OCI-LY7 (cell line): ENCODE results near the gene MPHOSPH6. TPM values are rescaled to one million over a fixed set of nuclear protein-coding genes. Genes with fewer than 3 reads are reported as not detected.

ENCODE experiments used
- BruUV-seq: library from RNA; stranded (reverse); fragments of 400-500 nt; replicated peaks from 2 replicates; lab custom pipeline; 2021; lab: Mats Ljungman, UMichigan
- CTCF ChIA-PET: fragments of 300-600 bp; sonication (Branson Sonifier 250); formaldehyde crosslinking; loops from one replicate; lab custom pipeline; 2022; ENCODE audit warnings: antibody characterized with exemption; ENCODE audit not compliant: unreplicated experiment; lab: Charles Lee
- POLR2A ChIA-PET: fragments of 300-600 bp; sonication (Branson Sonifier 250); formaldehyde crosslinking; loops from one replicate; lab custom pipeline; 2022; ENCODE audit warnings: antibody characterized with exemption; lab: Charles Lee
- DNase-seq: peaks from one replicate; pipeline ENCODE4 v3.0.0-alpha.2; 2015; ENCODE audit warnings: low spot score
- H2AFZ ChIP-seq: fragments of 200-600 bp; sonication (generic), shearing (Covaris generic); 2 replicates; pipeline ENCODE4 v1.6.1; 2014; ENCODE audit warnings: mild to moderate bottlenecking, antibody characterized with exemption, low read length, moderate library complexity
- H3K27ac ChIP-seq: fragments of 200-600 bp; sonication (generic); 2 replicates; pipeline ENCODE4 v1.5.1; 2014; ENCODE audit warnings: mixed run types, low read depth, mild to moderate bottlenecking, moderate library complexity, low read length, inconsistent platforms; ENCODE audit not compliant: poor library complexity, severe bottlenecking
- H3K36me3 ChIP-seq: fragments of 200-600 bp; sonication (generic); 2 replicates; pipeline ENCODE4 v1.6.1; 2014; ENCODE audit warnings: mild to moderate bottlenecking, antibody characterized with exemption, low read length, moderate library complexity, mixed read lengths; ENCODE audit not compliant: insufficient read depth
- H3K4me1 ChIP-seq: fragments of 200-600 bp; sonication (generic); 2 replicates; pipeline ENCODE4 v1.5.1; 2014; ENCODE audit warnings: mild to moderate bottlenecking, low read length; ENCODE audit not compliant: insufficient read depth, poor library complexity, severe bottlenecking
- H3K4me2 ChIP-seq: fragments of 200-600 bp; sonication (generic); 2 replicates; pipeline ENCODE4 v1.6.1; 2014; ENCODE audit warnings: mild to moderate bottlenecking, low read length
- H3K4me3 ChIP-seq: fragments of 200-600 bp; sonication (generic); 2 replicates; pipeline ENCODE4 v1.5.1; 2014; ENCODE audit warnings: mild to moderate bottlenecking, low read depth, low read length; ENCODE audit not compliant: poor library complexity, severe bottlenecking
- H3K79me2 ChIP-seq: fragments of 200-600 bp; sonication (generic); 2 replicates; pipeline ENCODE4 v1.6.1; 2016; ENCODE audit warnings: low read depth, mild to moderate bottlenecking, low read length, moderate library complexity, mixed read lengths; ENCODE audit not compliant: insufficient read depth
- H3K9me2 ChIP-seq: fragments of 200-600 bp; sonication (generic); 2 replicates; pipeline ENCODE4 v1.6.1; 2016; ENCODE audit warnings: mild to moderate bottlenecking, low read length, mixed read lengths; ENCODE audit not compliant: insufficient read depth
- H3K9me3 ChIP-seq: fragments of 200-600 bp; sonication (generic); 2 replicates; pipeline ENCODE4 v1.6.1; 2014; ENCODE audit warnings: mild to moderate bottlenecking, mixed run types, low read length, mixed read lengths
- H4K20me1 ChIP-seq: fragments of 200-600 bp; sonication (generic); 2 replicates; pipeline ENCODE4 v1.6.1; 2014; ENCODE audit warnings: mild to moderate bottlenecking, antibody characterized with exemption, low read length, moderate library complexity, mixed read lengths; ENCODE audit not compliant: insufficient read depth
- CTCF ChIP-seq: fragments of 200-600 bp; sonication (generic); conservative IDR thresholded peaks from 2 replicates; pipeline ENCODE4 v1.5.1; 2014; ENCODE audit warnings: mild to moderate bottlenecking, antibody characterized with exemption, low read length, moderate library complexity, mixed read lengths
- EZH2phosphoT487 ChIP-seq: fragments of 200-600 bp; sonication (generic); IDR thresholded peaks from 2 replicates; pipeline ENCODE4 v1.6.1; 2018; ENCODE audit warnings: low read depth, borderline replicate concordance, mild to moderate bottlenecking, mixed run types, antibody characterized with exemption, low read length, moderate library complexity, mixed read lengths
- intact Hi-C: fragments of 100-400 bp; cut with micrococcal nuclease; formaldehyde crosslinking; loops from one replicate; pipeline ENCODE4 v1.10.0; 2022; ENCODE audit not compliant: unreplicated experiment
- total RNA-seq, 2 experiments: library from RNA; depleted of rRNA in 1 of 2; stranded (reverse); fragments of >200 nt in 1 of 2; shearing (Covaris generic) in 1 of 2; gene quantifications; 2 replicates each; pipeline ENCODE4 v1.2.3, GENCODE V29; 2014 to 2022

The MPHOSPH6 gene
- total RNA-seq, 2 experiments from 2014 or later: 21.2 to 42.5 TPM

- CTCF ChIA-PET: no interaction called here
- TF ChIP-seq EZH2phosphoT487: no peak
- no peak for TF ChIP-seq CTCF
- no peaks in the 10 kb centered on the region for H4K20me1 ChIP-seq
- H3K4me3 ChIP-seq: no peak overlapping the region
- intact Hi-C loops: no loop called here
- no peaks in the 10 kb centered on the region for H3K79me2 ChIP-seq
- no peaks in the 10 kb centered on the region for H3K4me1 ChIP-seq
- POLR2A ChIA-PET: no interaction called here
- no peak for DNase-seq
- no peak overlapping the region for H2AFZ ChIP-seq
- H3K27ac ChIP-seq: no peak overlapping the region
- no TSS peak for BruUV-seq
- no peaks in the 10 kb centered on the region for H3K36me3 ChIP-seq
- H3K4me2 ChIP-seq: no peak overlapping the region
- no peaks in the 10 kb centered on the region for H3K9me3 ChIP-seq
- 0 out of 2 replicates have a peak, but pooled peaks cover 3% of the 10 kb centered on the region for H3K9me2 ChIP-seq
Observed at GRCh38 chr16:82184213-82184612, 14.2 kb upstream of the MPHOSPH6 start.

- H3K9me3 ChIP-seq: no peaks in the 10 kb centered on the region
- no peaks in the 10 kb centered on the region for H3K36me3 ChIP-seq
- no TSS peak for BruUV-seq
- no peaks in the 10 kb centered on the region for H3K79me2 ChIP-seq
- no peak overlapping the region for H2AFZ ChIP-seq
- ChIA-PET CTCF (no interaction called here), POLR2A (no interaction called here)
- H3K27ac ChIP-seq: no peak overlapping the region
- H3K9me2 ChIP-seq: 0 out of 2 replicates have a peak, but pooled peaks cover 3% of the 10 kb centered on the region
- H3K4me2 ChIP-seq: no peak overlapping the region
- intact Hi-C loops: no loop called here
- TF ChIP-seq CTCF (no peak), EZH2phosphoT487 (no peak)
- DNase-seq: no peak
- no peak overlapping the region for H3K4me3 ChIP-seq
- no peaks in the 10 kb centered on the region for H3K4me1 ChIP-seq
- H4K20me1 ChIP-seq: no peaks in the 10 kb centered on the region
Observed at GRCh38 chr16:82183004-82183397, 13.0 kb upstream of the MPHOSPH6 start.

GRCh38 chr16:82182266-82183003, 12.4 kb upstream of the MPHOSPH6 start:
- intact Hi-C loops: no loop called here
- Histone ChIP-seq H4K20me1 (no peaks in the 10 kb centered on the region), H3K9me3 (no peaks in the 10 kb centered on the region), H3K4me3 (no peak overlapping the region), H3K27ac (no peak overlapping the region), H3K79me2 (no peaks in the 10 kb centered on the region), H2AFZ (no peak overlapping the region), H3K4me2 (no peak overlapping the region), H3K36me3 (no peaks in the 10 kb centered on the region), H3K9me2 (0 out of 2 replicates have a peak, but pooled peaks cover 3% of the 10 kb centered on the region), H3K4me1 (no peaks in the 10 kb centered on the region)
- ChIA-PET CTCF (no interaction called here), POLR2A (no interaction called here)
- no peak for DNase-seq
- BruUV-seq: no TSS peak
- no peak for TF ChIP-seq EZH2phosphoT487
- TF ChIP-seq CTCF: no peak
